NT2/D1 (cell line): ENCODE measurements around the gene CDK16.
A peak's percentile ranks its signal among the peaks of the same experiment; 100 is the strongest.

ENCODE experiments used
- DNase-seq: peaks from one replicate; pipeline ENCODE4 v3.0.0-alpha.2; 2011; ENCODE audit warnings: low read depth, low spot score
- H3K27me3 ChIP-seq: 2 replicates; pipeline ENCODE4 v1.6.0; 2011; ENCODE audit warnings: mild to moderate bottlenecking; ENCODE audit not compliant: insufficient read length, insufficient read depth
- H3K36me3 ChIP-seq: 2 replicates; pipeline ENCODE4 v1.6.1; 2011; ENCODE audit warnings: mild to moderate bottlenecking, low read length, mixed read lengths; ENCODE audit not compliant: insufficient read depth, insufficient read length
- H3K4me1 ChIP-seq: 2 replicates; pipeline ENCODE4 v1.5.1; 2011; ENCODE audit not compliant: insufficient read depth, insufficient read length
- H3K4me3 ChIP-seq: 2 replicates; pipeline ENCODE4 v1.5.1; 2011; ENCODE audit warnings: low read depth; ENCODE audit not compliant: insufficient read length
- H3K9ac ChIP-seq: 2 replicates; pipeline ENCODE4 v1.6.0; 2011; ENCODE audit warnings: low read depth; ENCODE audit not compliant: insufficient read length
- H3K9me3 ChIP-seq: 2 replicates; pipeline ENCODE4 v1.5.1; 2011; ENCODE audit warnings: mild to moderate bottlenecking, low read length; ENCODE audit not compliant: insufficient read depth
- SUZ12 ChIP-seq: IDR thresholded peaks from 2 replicates; pipeline ENCODE4 v1.6.1; 2011; ENCODE audit not compliant: insufficient read length, insufficient read depth; ENCODE audit errors: extremely low read depth
- YY1 ChIP-seq: IDR thresholded peaks from 2 replicates; pipeline ENCODE4 v1.6.1; 2011; ENCODE audit not compliant: insufficient read length, insufficient read depth
- ZNF274 ChIP-seq: IDR thresholded peaks from 2 replicates; pipeline ENCODE4 v1.6.1; 2011; ENCODE audit warnings: mild to moderate bottlenecking, low read depth, low read length

CDK16 gene

DNA sequence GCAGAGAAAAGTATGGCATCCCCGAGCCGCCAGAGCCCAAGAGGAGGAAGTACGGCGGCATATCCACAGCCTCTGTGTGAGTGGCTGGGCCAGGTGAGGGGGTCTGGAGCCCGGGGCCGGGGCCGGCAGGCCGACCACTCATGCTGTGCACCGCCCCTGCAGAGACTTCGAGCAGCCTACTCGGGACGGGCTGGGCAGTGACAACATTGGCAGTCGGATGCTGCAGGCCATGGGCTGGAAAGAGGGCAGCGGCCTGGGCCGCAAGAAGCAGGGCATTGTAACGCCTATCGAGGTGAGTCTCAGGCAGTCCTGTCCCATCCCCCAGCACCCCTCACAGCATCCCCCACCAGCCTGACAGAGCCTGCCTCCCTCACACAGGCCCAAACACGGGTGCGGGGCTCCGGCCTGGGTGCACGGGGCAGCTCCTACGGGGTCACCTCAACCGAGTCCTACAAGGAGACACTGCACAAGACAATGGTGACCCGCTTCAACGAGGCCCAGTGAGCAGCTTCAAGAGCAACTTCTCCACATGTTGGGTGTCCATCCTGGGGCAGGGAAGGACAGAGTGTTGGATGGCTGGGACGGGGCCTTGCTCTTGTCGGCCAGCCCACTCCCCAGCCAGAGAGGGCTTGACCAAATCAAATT is 32.3 kb upstream of the CDK16 start:
- peaks cover 9% of the 10 kb centered on the region for H3K4me1 ChIP-seq
- no peak for DNase-seq
- no peaks in the 10 kb centered on the region for H3K9me3 ChIP-seq
- no peak overlapping the region for H3K4me3 ChIP-seq
- no peak for TF ChIP-seq ZNF274
- H3K36me3 ChIP-seq: peaks cover 51% of the 10 kb centered on the region
- no peak overlapping the region for H3K9ac ChIP-seq
- H3K27me3 ChIP-seq: no peaks in the 10 kb centered on the region

DNA sequence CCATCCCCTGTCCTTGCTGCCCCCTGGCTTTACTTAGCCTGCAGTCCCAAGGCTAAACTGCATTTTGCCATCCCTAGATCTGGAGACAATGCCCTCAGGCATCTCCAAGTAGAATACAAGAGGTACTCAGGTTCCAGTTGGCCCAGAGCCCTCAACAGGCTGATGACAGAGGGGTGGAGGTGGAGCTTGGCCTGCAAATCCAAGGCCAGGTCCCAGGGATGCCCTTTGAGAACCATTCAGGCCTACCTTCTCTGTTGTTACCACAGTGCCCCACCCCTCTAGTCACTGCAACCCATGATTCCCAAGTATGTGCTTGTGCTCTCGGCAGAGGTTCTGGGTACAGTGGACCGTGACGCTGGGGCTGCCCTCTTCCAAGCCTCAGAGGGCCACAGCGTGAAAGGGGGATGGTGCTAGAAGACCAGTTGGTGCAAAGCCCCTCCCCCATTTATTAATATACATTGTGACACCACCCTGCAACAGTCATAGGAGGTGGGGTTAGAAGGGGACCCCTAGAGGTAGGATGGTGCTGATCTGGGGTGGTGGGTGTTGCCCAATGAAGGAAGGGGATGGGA is 31.3 kb upstream of the CDK16 start:
- Histone ChIP-seq H3K9ac (no peak overlapping the region), H3K4me1 (peaks cover 9% of the 10 kb centered on the region), H3K27me3 (no peaks in the 10 kb centered on the region), H3K36me3 (peaks cover 42% of the 10 kb centered on the region), H3K4me3 (no peak overlapping the region), H3K9me3 (no peaks in the 10 kb centered on the region)
- DNase-seq: no peak
- TF ChIP-seq ZNF274 (no peak), YY1 (no peak), SUZ12 (no peak)

DNA sequence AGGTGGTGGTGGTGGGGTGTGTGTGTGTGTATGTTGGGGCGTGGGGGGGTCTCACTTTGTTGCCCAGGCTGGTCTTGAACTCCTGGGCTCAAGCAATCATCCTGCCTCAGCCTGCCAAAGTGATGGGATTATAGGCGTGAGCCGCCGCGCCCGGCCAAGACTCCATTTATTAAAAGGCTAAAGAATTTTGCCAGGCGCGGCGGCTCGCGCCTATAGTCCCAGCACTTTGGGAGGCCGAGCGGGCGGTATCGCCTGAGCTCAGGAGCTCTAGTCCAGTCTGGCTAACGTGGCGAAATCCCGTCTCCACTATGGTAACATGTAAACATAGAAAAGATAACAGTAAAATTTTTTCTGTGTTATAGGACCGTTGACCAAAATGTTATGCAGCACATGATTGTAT is 28.6 kb upstream of the CDK16 start:
- Histone ChIP-seq H3K9me3 (no peaks in the 10 kb centered on the region), H3K9ac (no peak overlapping the region), H3K36me3 (peaks cover 32% of the 10 kb centered on the region), H3K4me1 (peaks cover 13% of the 10 kb centered on the region), H3K4me3 (no peak overlapping the region), H3K27me3 (no peaks in the 10 kb centered on the region)
- DNase-seq: no peak
- no peak for TF ChIP-seq SUZ12

DNA sequence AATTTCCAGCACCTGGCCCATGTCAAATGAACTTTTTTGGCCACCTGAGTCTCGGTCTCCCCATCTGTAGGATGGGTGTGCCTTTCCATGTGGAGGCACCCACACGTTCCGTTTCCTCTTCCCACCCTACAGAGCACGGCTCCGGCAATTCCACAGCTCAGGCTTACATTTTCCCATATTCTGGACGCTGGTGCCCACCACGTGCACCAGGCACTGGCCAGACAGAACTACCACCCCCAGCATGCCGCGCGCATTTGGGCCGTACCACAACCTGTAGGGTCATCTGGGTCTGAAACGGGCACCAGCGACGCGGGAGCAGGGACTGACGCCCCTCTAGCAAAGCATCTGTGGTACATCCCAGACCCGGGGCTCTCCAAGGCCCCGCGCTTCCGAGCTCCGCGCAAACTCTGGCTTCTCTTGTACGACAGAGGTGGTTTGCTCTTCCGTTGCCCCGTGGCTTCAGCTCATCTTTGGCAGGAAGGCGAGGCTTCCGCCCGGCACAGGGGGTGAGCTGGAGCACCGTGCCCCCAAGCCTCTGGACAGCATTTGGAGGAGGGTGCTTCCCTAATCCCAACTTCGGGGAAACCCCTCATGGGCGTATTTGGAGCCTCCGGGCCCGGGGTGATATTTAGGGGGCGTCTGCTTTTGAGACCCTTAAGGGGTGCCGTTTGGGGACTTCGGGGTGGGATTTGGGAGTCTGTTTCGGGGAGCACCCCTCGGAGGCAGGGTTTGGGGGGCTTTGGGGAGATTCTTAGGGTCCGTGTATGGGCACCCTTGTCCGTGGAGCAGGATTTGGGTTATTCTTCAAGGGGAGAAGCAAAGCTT is 27.8 kb upstream of the CDK16 start:
- peaks cover 15% of the 10 kb centered on the region for H3K4me1 ChIP-seq
- no peaks in the 10 kb centered on the region for H3K27me3 ChIP-seq
- H3K9ac ChIP-seq: peak overlapping the region; percentile 75
- H3K36me3 ChIP-seq: peaks cover 32% of the 10 kb centered on the region
- peak; percentile 91 for DNase-seq
- peak overlapping the region; percentile 67 for H3K4me3 ChIP-seq
- no peak for TF ChIP-seq ZNF274
- no peak for TF ChIP-seq SUZ12
- no peak for TF ChIP-seq YY1
- H3K9me3 ChIP-seq: no peaks in the 10 kb centered on the region

DNA sequence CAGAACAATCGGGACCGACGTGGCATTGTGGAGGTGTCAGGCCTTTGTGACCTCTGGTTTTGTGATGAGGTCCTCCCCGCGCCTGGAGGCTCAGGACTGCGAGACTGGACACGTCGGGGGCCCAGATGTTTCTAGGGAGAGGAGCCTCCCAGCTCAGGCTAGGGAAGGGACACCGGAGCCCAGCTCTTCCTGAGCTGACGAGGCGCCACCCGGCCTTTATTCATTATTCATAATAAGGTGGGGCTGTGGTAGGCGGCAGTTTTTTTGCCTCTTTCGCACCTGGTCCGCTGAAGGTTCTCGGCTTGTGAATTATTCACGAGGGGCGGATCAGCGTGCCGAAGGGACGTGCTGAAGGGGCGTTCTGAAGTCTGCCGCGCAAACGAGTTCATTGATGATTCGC is 27.1 kb upstream of the CDK16 start:
- Histone ChIP-seq H3K27me3 (no peaks in the 10 kb centered on the region), H3K4me1 (peaks cover 17% of the 10 kb centered on the region), H3K9me3 (no peaks in the 10 kb centered on the region), H3K9ac (peak overlapping the region; percentile 75), H3K4me3 (peak overlapping the region; percentile 67), H3K36me3 (peaks cover 32% of the 10 kb centered on the region)
- DNase-seq: no peak
- no peak for TF ChIP-seq YY1
- no peak for TF ChIP-seq SUZ12
- TF ChIP-seq ZNF274: no peak

DNA sequence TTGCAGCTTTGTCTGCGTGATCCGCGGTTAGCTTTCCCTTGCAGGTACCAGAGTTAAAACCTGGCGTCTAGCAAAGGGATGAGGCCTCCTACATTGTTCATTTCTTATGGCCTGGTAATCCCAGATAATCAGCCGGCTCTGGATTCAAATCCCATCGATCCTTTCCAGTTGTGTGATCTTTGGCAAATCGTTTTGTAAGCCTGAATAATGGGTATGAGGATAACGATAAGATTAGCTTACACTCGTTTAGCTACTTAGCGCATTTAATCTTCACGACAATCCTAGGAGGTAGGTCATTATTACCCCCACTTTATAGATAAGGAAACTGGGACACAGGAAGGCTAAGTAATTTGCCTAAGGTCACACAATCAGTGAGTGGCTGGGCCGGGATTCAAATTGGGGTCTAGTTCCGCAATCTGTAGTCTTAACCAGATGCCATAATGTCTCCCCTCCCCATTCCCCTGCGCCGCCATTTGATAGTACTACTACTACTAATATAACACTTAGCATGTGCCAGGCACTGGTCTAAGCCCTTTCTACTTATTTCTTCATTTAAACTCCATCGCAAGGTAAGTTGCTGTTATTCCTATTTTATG is 26.6 kb upstream of the CDK16 start:
- H3K4me1 ChIP-seq: peaks cover 15% of the 10 kb centered on the region

More for the DNA sequence above, 26.6 kb upstream of the CDK16 start:
- Histone ChIP-seq H3K27me3 (no peaks in the 10 kb centered on the region), H3K9ac (peak overlapping the region; percentile 75), H3K9me3 (no peaks in the 10 kb centered on the region), H3K36me3 (peaks cover 32% of the 10 kb centered on the region), H3K4me3 (peak overlapping the region; percentile 67)
- TF ChIP-seq YY1 (no peak), ZNF274 (no peak), SUZ12 (no peak)
- DNase-seq: no peak
